Neuronal stem cell (in vitro differentiated cells): ENCODE measurements around the gene PTPRE.

Experiments used
- DNase-seq: peaks from one replicate; pipeline ENCODE4 v3.0.0-alpha.2; 2013; ENCODE audit warnings: low spot score
- H2AFZ ChIP-seq: one replicate; pipeline ENCODE4 v1.6.1; 2013; ENCODE audit warnings: mild to moderate bottlenecking, low read length, inconsistent platforms
- H2AK5ac ChIP-seq: 2 replicates; pipeline ENCODE4 v1.6.1; 2013; ENCODE audit warnings: low read depth, mild to moderate bottlenecking, inconsistent platforms, low read length, moderate library complexity, mixed read lengths
- H2BK120ac ChIP-seq: 2 replicates; pipeline ENCODE4 v1.6.1; 2013; ENCODE audit warnings: low read depth, mild to moderate bottlenecking, inconsistent platforms, low read length, moderate library complexity, mixed read lengths
- H2BK12ac ChIP-seq: one replicate; pipeline ENCODE4 v1.6.1; 2013; ENCODE audit warnings: low read length, inconsistent platforms
- H2BK15ac ChIP-seq: 2 replicates; pipeline ENCODE4 v1.6.1; 2013; ENCODE audit warnings: mild to moderate bottlenecking, low read length, inconsistent platforms, mixed read lengths
- H2BK5ac ChIP-seq: one replicate; pipeline ENCODE4 v1.6.1; 2013; ENCODE audit warnings: inconsistent platforms, mild to moderate bottlenecking, low read length, moderate library complexity
- H3K14ac ChIP-seq: one replicate; pipeline ENCODE4 v1.6.1; 2013; ENCODE audit warnings: low read length, inconsistent platforms
- H3K18ac ChIP-seq: 2 replicates; pipeline ENCODE4 v1.6.1; 2013; ENCODE audit warnings: low read length, inconsistent platforms
- H3K23ac ChIP-seq: 2 replicates; pipeline ENCODE4 v1.6.1; 2013; ENCODE audit warnings: low read depth, mild to moderate bottlenecking, mixed read lengths, low read length, inconsistent platforms; ENCODE audit not compliant: poor library complexity
- H3K27ac ChIP-seq: replicated peaks from 3 replicates; pipeline ENCODE4 v1.5.1; 2013; ENCODE audit warnings: low read length, inconsistent platforms
- H3K27me3 ChIP-seq, 3 experiments: 2 replicates each; pipeline ENCODE4 v1.6.1; 2013; ENCODE audit warnings: low read length in 3 of 3, mild to moderate bottlenecking in 2 of 3, inconsistent platforms in 1 of 3, low read depth in 1 of 3, mixed read lengths in 1 of 3, moderate library complexity in 1 of 3; ENCODE audit not compliant: control insufficient read depth in 3 of 3, insufficient read depth in 3 of 3
- H3K36me3 ChIP-seq, 2 donors: replicated peaks in 1 of 2; 2 replicates each; pipeline ENCODE4 v1.6.1; 2013; ENCODE audit warnings: low read length in 2 of 2; ENCODE audit not compliant: control insufficient read depth in 2 of 2, insufficient read depth in 2 of 2
- H3K4ac ChIP-seq: 2 replicates; pipeline ENCODE4 v1.6.1; 2013; ENCODE audit warnings: inconsistent platforms, mild to moderate bottlenecking, low read length, moderate library complexity
- H3K4me1 ChIP-seq, 2 donors: 1 replicate in 1 of 2; 2 replicates in 1 of 2; pipeline ENCODE4 v1.6.1; 2013; ENCODE audit warnings: low read length in 2 of 2, low read depth in 1 of 2; ENCODE audit not compliant: control insufficient read depth in 2 of 2, insufficient read depth in 1 of 2
- H3K4me2 ChIP-seq: one replicate; pipeline ENCODE4 v1.6.1; 2013; ENCODE audit warnings: mild to moderate bottlenecking, low read length, inconsistent platforms; ENCODE audit not compliant: insufficient read depth, poor library complexity, severe bottlenecking
- H3K4me3 ChIP-seq, 2 donors: 2 replicates each; pipeline ENCODE4 v1.5.1; 2013; ENCODE audit warnings: low read length in 2 of 2, mild to moderate bottlenecking in 2 of 2, inconsistent platforms in 1 of 2, moderate library complexity in 1 of 2
- H3K79me1 ChIP-seq: one replicate; pipeline ENCODE4 v1.6.1; 2013; ENCODE audit warnings: low read depth, mild to moderate bottlenecking, inconsistent platforms, low read length, moderate library complexity
- H3K9ac ChIP-seq: one replicate; pipeline ENCODE4 v1.6.1; 2013; ENCODE audit warnings: mild to moderate bottlenecking, low read depth, low read length, inconsistent platforms; ENCODE audit not compliant: poor library complexity
- H3K9me3 ChIP-seq, 2 donors: replicated peaks in 1 of 2; 2 replicates each; pipeline versions ENCODE3 to v1.6.1; 2013; ENCODE audit warnings: low read length in 2 of 2, mild to moderate bottlenecking in 2 of 2, inconsistent platforms in 1 of 2, low read depth in 1 of 2, mixed read lengths in 1 of 2, moderate library complexity in 1 of 2; ENCODE audit not compliant: control insufficient read depth in 2 of 2, insufficient read depth in 1 of 2
- H4K8ac ChIP-seq: one replicate; pipeline ENCODE4 v1.6.1; 2013; ENCODE audit warnings: low read depth, mild to moderate bottlenecking, inconsistent platforms, low read length, moderate library complexity
- H4K91ac ChIP-seq: one replicate; pipeline ENCODE4 v1.6.1; 2013; ENCODE audit warnings: low read length, low read depth, mild to moderate bottlenecking, inconsistent platforms; ENCODE audit not compliant: poor library complexity
- WGBS, 2 donors: extraction: QIAGEN DNeasy Blood & Tissue Kit; methylation state at CpG; one replicate each; pipeline ENCODE4 v1.1.7; 2013; ENCODE audit warnings: missing lambda C conversion rate in 2 of 2, mixed read lengths in 1 of 2; ENCODE audit not compliant: insufficient read length in 2 of 2, insufficient replicate concordance in 1 of 2; ENCODE audit errors: extremely low coverage in 2 of 2; 5-methylcytosine and 5-hydroxymethylcytosine counted together

PTPRE gene

DNA sequence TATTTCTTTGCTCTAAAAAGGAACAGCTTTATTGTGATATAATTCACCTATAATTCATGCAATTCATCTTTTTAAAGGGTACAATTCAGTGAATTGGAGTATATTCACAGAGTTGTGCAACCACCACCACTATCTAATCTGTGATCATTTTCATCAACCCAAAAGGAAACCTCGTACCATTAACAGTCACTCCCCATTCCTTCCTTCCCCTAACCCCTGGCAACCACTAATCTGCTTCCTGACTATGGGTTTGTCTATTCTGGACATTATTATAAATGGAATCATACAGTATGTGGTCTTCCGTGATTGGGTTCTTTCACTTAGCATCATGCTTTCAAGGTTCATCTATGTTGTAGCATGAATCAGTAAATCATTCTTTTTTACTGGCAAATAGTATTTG lies 167.0 kb downstream of the PTPRE start:
- no peak overlapping the region for H4K8ac ChIP-seq
- no peak overlapping the region for H2BK12ac ChIP-seq
- no peak overlapping the region for H2BK5ac ChIP-seq
- no peak overlapping the region for H3K14ac ChIP-seq
- H3K18ac ChIP-seq = no peak overlapping the region
- H3K4me1 ChIP-seq = no peaks in the 10 kb centered on the region
- H3K23ac ChIP-seq = no peak overlapping the region
- H2AK5ac ChIP-seq = no peak overlapping the region
- no peaks in the 10 kb centered on the region for H3K9me3 ChIP-seq
- H3K79me1 ChIP-seq = peaks cover 2% of the 10 kb centered on the region
- H4K91ac ChIP-seq = no peak overlapping the region
- no peak overlapping the region for H2AFZ ChIP-seq
- no peak overlapping the region for H3K4me3 ChIP-seq
- no peaks in the 10 kb centered on the region for H3K36me3 ChIP-seq
- no peak overlapping the region for H2BK120ac ChIP-seq
- H3K4me2 ChIP-seq = no peak overlapping the region
- H3K9ac ChIP-seq = no peak overlapping the region
- no peak overlapping the region for H3K27ac ChIP-seq
- H2BK15ac ChIP-seq = no peak overlapping the region
- WGBS, 2 donors = no CpG with 5 or more reads among the region's 2 CpGs
- H3K4ac ChIP-seq = no peak overlapping the region
- no peak for DNase-seq
- peaks cover 0 to 3% (median 0%) of the 10 kb centered on the region in 3 experiments for H3K27me3 ChIP-seq

- no peak overlapping the region for H3K18ac ChIP-seq
- no peak overlapping the region for H4K91ac ChIP-seq
- no peak overlapping the region for H3K9ac ChIP-seq
- H2BK5ac ChIP-seq = no peak overlapping the region
- H3K4me1 ChIP-seq = no peaks in the 10 kb centered on the region
- no peak for DNase-seq
- WGBS, 2 donors = no CpG with 5 or more reads among the region's 5 CpGs
- H2BK12ac ChIP-seq = no peak overlapping the region
- H3K4me2 ChIP-seq = no peak overlapping the region
- H3K27me3 ChIP-seq = peaks cover 0 to 6% (median 0%) of the 10 kb centered on the region in 3 experiments
- H3K79me1 ChIP-seq = peaks cover 2% of the 10 kb centered on the region
- no peak overlapping the region for H2AK5ac ChIP-seq
- no peak overlapping the region for H3K27ac ChIP-seq
- H2AFZ ChIP-seq = no peak overlapping the region
- H3K36me3 ChIP-seq = no peaks in the 10 kb centered on the region
- no peak overlapping the region for H3K4ac ChIP-seq
- no peak overlapping the region for H3K23ac ChIP-seq
- H4K8ac ChIP-seq = no peak overlapping the region
- no peak overlapping the region for H3K14ac ChIP-seq
- no peak overlapping the region for H2BK15ac ChIP-seq
- no peaks in the 10 kb centered on the region for H3K9me3 ChIP-seq
- no peak overlapping the region for H2BK120ac ChIP-seq
- no peak overlapping the region for H3K4me3 ChIP-seq
These were observed 167.7 kb downstream of the PTPRE start for GRCh38 chr10:128074589-128074988.

DNA sequence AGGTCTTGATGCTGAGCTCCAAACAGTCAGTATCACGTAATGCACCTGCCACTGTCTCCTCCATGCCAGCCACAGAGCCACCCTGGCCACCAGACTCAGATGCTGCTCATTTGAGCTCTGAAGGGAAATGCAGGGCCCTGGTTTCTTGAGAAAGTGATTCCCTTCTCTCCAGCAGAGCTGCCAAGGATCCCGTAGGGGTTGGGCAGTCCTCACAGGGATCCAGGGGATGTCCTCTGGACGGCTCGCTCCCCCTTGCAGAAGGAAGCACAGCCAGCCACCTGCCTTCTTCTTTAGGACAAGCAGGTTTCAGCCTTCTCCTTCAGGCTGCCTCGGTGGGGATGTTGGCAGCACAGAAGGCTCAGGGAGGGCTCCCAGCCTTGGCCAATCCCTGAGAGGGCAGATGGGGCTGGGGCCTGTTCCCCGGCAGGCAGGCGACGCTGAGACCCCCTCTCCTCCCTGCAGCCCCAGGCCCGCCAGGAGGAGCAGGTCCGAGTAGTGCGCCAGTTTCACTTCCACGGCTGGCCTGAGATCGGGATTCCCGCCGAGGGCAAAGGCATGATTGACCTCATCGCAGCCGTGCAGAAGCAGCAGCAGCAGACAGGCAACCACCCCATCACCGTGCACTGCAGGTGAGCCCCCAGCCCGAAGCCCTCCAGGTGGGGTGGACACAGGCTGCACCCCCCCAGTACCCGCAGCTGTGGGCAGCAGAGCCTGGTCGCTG lies 170.4 kb downstream of the PTPRE start:
- no peak overlapping the region for H2BK15ac ChIP-seq
- peak overlapping the region; percentile 43 for H2AK5ac ChIP-seq
- H2AFZ ChIP-seq = no peak overlapping the region

GRCh38 chr10:128078136-128078969 lies 171.4 kb downstream of the PTPRE start:
- H3K14ac ChIP-seq = no peak overlapping the region
- H4K91ac ChIP-seq = no peak overlapping the region
- H2AFZ ChIP-seq = no peak overlapping the region
- peak overlapping the region; percentile 9 for H3K9ac ChIP-seq
- no peak overlapping the region for H3K4me2 ChIP-seq
- no peak overlapping the region for H4K8ac ChIP-seq
- no peak overlapping the region for H3K4me3 ChIP-seq
- peak overlapping the region; percentile 89 for H2AK5ac ChIP-seq
- no peak overlapping the region for H3K23ac ChIP-seq
- no peaks in the 10 kb centered on the region for H3K36me3 ChIP-seq
- peak overlapping the region; percentile 2 for H3K18ac ChIP-seq
- H2BK12ac ChIP-seq = no peak overlapping the region
- H3K27ac ChIP-seq = no peak overlapping the region
- H3K27me3 ChIP-seq = peaks cover 0 to 10% (median 2%) of the 10 kb centered on the region in 3 experiments
- H3K4ac ChIP-seq = no peak overlapping the region
- peak; percentile 27 for DNase-seq
- no CpG with 5 or more reads among the region's 17 CpGs for WGBS, 2 donors
- no peaks in the 10 kb centered on the region for H3K4me1 ChIP-seq
- H3K79me1 ChIP-seq = peaks cover 2% of the 10 kb centered on the region
- no peaks in the 10 kb centered on the region for H3K9me3 ChIP-seq
- H2BK120ac ChIP-seq = peak overlapping the region; percentile 29
- no peak overlapping the region for H2BK5ac ChIP-seq
- H2BK15ac ChIP-seq = peak overlapping the region; percentile 38

More for the DNA sequence above, 170.4 kb downstream of the PTPRE start:
- no peak overlapping the region for H3K9ac ChIP-seq
- no peak overlapping the region for H4K91ac ChIP-seq
- H3K79me1 ChIP-seq = peaks cover 2% of the 10 kb centered on the region
- H3K4me2 ChIP-seq = no peak overlapping the region
- no peak overlapping the region for H2BK12ac ChIP-seq
- no peak overlapping the region for H3K4me3 ChIP-seq
- H3K18ac ChIP-seq = peak overlapping the region; percentile 22
- no peak overlapping the region for H4K8ac ChIP-seq
- H3K27me3 ChIP-seq = peaks cover 0 to 10% (median 2%) of the 10 kb centered on the region in 3 experiments
- H3K4ac ChIP-seq = no peak overlapping the region
- no peaks in the 10 kb centered on the region for H3K9me3 ChIP-seq
- no peak for DNase-seq
- H3K36me3 ChIP-seq = no peaks in the 10 kb centered on the region
- no peak overlapping the region for H3K27ac ChIP-seq
- no peak overlapping the region for H3K23ac ChIP-seq
- WGBS, 2 donors = no CpG with 5 or more reads among the region's 21 CpGs
- H3K14ac ChIP-seq = no peak overlapping the region
- no peak overlapping the region for H2BK120ac ChIP-seq
- no peaks in the 10 kb centered on the region for H3K4me1 ChIP-seq
- no peak overlapping the region for H2BK5ac ChIP-seq
